CD4-positive, alpha-beta T cell (primary cell): ENCODE measurements around the gene CD6. TPM values are rescaled to one million over a fixed set of nuclear protein-coding genes. Genes with fewer than 3 reads are reported as not detected.
"Not testable (repeated sequence)": the region's sequence is repeated elsewhere in the genome, so short reads cannot be mapped to it uniquely, and the experiment has no call there.

Experiments
- ATAC-seq: fragments of 200-7000 bp; cut with Tn5 transposase; one replicate; pipeline ENCODE4 v1.10.0; 2022; ENCODE audit warnings: mild to moderate bottlenecking; ENCODE audit not compliant: poor library complexity
- CTCF ChIA-PET: fragments of 350-600 bp; sonication (Branson Sonifier 250); formaldehyde crosslinking; loops from one replicate; lab custom pipeline; 2021; ENCODE audit warnings: antibody characterized with exemption, inconsistent platforms; lab: Charles Lee
- POLR2A ChIA-PET: fragments of 350-600 bp; sonication (Branson Sonifier 250); formaldehyde crosslinking; loops from one replicate; lab custom pipeline; 2021; ENCODE audit warnings: antibody characterized with exemption, inconsistent platforms; lab: Charles Lee
- DNase-seq, 14 experiments: peaks; one replicate each; pipeline ENCODE4 v3.0.0-alpha.2; 2013 to 2020; ENCODE audit warnings: mixed read lengths in 2 of 14
- H3K27ac ChIP-seq, 2 donors: one replicate each; pipeline versions ENCODE4 v1.5.1 to v1.7.0; 2013; ENCODE audit warnings: low read length in 2 of 2, low read depth in 1 of 2, mild to moderate bottlenecking in 1 of 2
- H3K27me3 ChIP-seq, 2 experiments: 1 replicate in 1 of 2; 2 replicates in 1 of 2; pipeline versions ENCODE4 v1.6.1 to v1.7.0; 2013; ENCODE audit warnings: low read length in 2 of 2, control low read depth in 1 of 2, mild to moderate bottlenecking in 1 of 2, moderate library complexity in 1 of 2; ENCODE audit not compliant: insufficient read depth in 2 of 2, control insufficient read depth in 1 of 2
- H3K36me3 ChIP-seq: one replicate; pipeline ENCODE4 v1.6.1; 2013; ENCODE audit warnings: low read length, control low read depth; ENCODE audit not compliant: insufficient read depth
- H3K4me1 ChIP-seq: one replicate; pipeline ENCODE4 v1.6.1; 2013; ENCODE audit warnings: low read length, control low read depth; ENCODE audit not compliant: insufficient read depth
- H3K4me3 ChIP-seq: one replicate; pipeline ENCODE4 v1.5.1; 2013; ENCODE audit warnings: mild to moderate bottlenecking, low read length, moderate library complexity
- H3K9me3 ChIP-seq, 2 experiments: 1 replicate in 1 of 2; 2 replicates in 1 of 2; pipeline versions ENCODE4 v1.6.1 to v1.7.0; 2013; ENCODE audit warnings: low read length in 2 of 2, mild to moderate bottlenecking in 2 of 2, control low read depth in 1 of 2, moderate library complexity in 1 of 2; ENCODE audit not compliant: control insufficient read depth in 1 of 2, insufficient read depth in 1 of 2
- H3K27ac Mint-ChIP-seq: one replicate; pipeline ENCODE4 v1.8.0; 2020; ENCODE audit warnings: mixed read lengths
- H3K27me3 Mint-ChIP-seq: one replicate; pipeline ENCODE4 v1.8.0; 2021; ENCODE audit warnings: mixed read lengths
- H3K36me3 Mint-ChIP-seq: one replicate; pipeline ENCODE4 v1.8.0; 2021; ENCODE audit warnings: low read depth, mixed read lengths
- H3K4me1 Mint-ChIP-seq: one replicate; pipeline ENCODE4 v1.8.0; 2021; ENCODE audit warnings: low read depth, mixed read lengths
- H3K4me3 Mint-ChIP-seq: one replicate; pipeline ENCODE4 v1.8.0; 2020; ENCODE audit warnings: mild to moderate bottlenecking, mixed read lengths
- H3K9me3 Mint-ChIP-seq: one replicate; pipeline ENCODE4 v1.8.0; 2020; ENCODE audit warnings: mixed read lengths
- CTCF ChIP-seq: fragments of 200-600 bp; IDR thresholded peaks from one replicate; pipeline ENCODE4 v1.8.0; 2022; ENCODE audit warnings: antibody characterized with exemption, mild to moderate bottlenecking
- intact Hi-C, 2 experiments: fragments of 100-400 bp; cut with DNase I in 1 of 2; cut with micrococcal nuclease in 1 of 2; formaldehyde crosslinking; loops; one replicate each; pipeline versions ENCODE4 v1.15.1 to v1.9.0; 2023 to 2025; cut with DNase I, micrococcal nuclease
- total RNA-seq, 174 experiments: library from RNA in 2 of 174; stranded (reverse) in 2 of 174; gene quantifications; one replicate each; pipeline ENCODE4 v1.2.3 and lab custom pipeline; 2021 to 2026

CD6 gene
- total RNA-seq, 2 experiments from 2014 or later: 814 to 827 TPM

- peak; percentile 43 to 92 (median 72) for DNase-seq
- H3K4me1 ChIP-seq: peaks cover 82% of the 10 kb centered on the region
- intact Hi-C loops: loop anchor here in 1 of 2 experiments (2.0 to 5.0 kb wide), 4 partner anchors 16 to 74 kb away; no protein-coding TSS in a partner anchor
Measured at GRCh38 chr11:61061081-61061826, 89.8 kb downstream of the CD6 start.

GRCh38 chr11:61062181-61062930 lies 90.9 kb downstream of the CD6 start:
- intact Hi-C loops: loop anchor here (2.0 to 5.0 kb wide), 2 partner anchors 16 to 75 kb away; no protein-coding TSS in a partner anchor
- no peaks in the 10 kb centered on the region for H3K36me3 Mint-ChIP-seq
- H3K27ac Mint-ChIP-seq: peak overlapping the region; percentile 92
- Histone ChIP-seq H3K4me1 (peaks cover 80% of the 10 kb centered on the region), H3K9me3 (no peaks in the 10 kb centered on the region), H3K36me3 (no peaks in the 10 kb centered on the region), H3K27ac (peak overlapping the region in 1 of 2 donors; percentile 52), H3K4me3 (no peak overlapping the region), H3K27me3 (no peaks in the 10 kb centered on the region)
- no peak for TF ChIP-seq CTCF
- CTCF ChIA-PET: interaction anchor here (1.6 kb wide), 1 partner anchor 20 kb away, joined by 7 read pairs; no protein-coding TSS in a partner anchor
- H3K4me1 Mint-ChIP-seq: peaks cover 84% of the 10 kb centered on the region
- H3K27me3 Mint-ChIP-seq: no peaks in the 10 kb centered on the region
- ATAC-seq (no peak), DNase-seq (peak in 1 of 14 experiments; percentile 2)
- no peak overlapping the region for H3K4me3 Mint-ChIP-seq
- POLR2A ChIA-PET: interaction anchor here (1.1 to 5.8 kb wide), 10 partner anchors 9 to 91 kb away, joined by 4 to 64 read pairs (median 6); partner anchors contain the start of genes CD5 and CD6
- no peaks in the 10 kb centered on the region for H3K9me3 Mint-ChIP-seq

More at GRCh38 chr11:61061081-61061826, 89.8 kb downstream of the CD6 start:
- Histone ChIP-seq H3K4me3 (peak overlapping the region; percentile 36), H3K27ac (peak overlapping the region; percentile 74 to 85), H3K36me3 (no peaks in the 10 kb centered on the region), H3K27me3 (no peaks in the 10 kb centered on the region), H3K9me3 (no peaks in the 10 kb centered on the region)
- Mint-ChIP-seq H3K27ac (peak overlapping the region; percentile 92), H3K36me3 (no peaks in the 10 kb centered on the region), H3K9me3 (no peaks in the 10 kb centered on the region), H3K4me3 (peak overlapping the region; percentile 82), H3K4me1 (peaks cover 76% of the 10 kb centered on the region), H3K27me3 (no peaks in the 10 kb centered on the region)
- no peak for TF ChIP-seq CTCF
- ChIA-PET POLR2A (interaction anchor here (0.6 to 3.3 kb wide), 24 partner anchors 10 to 1513 kb away, joined by 3 to 45 read pairs (median 5); partner anchors contain the start of genes CD5, CD6 and EEF1G), CTCF (interaction anchor here (0.7 to 1.6 kb wide), 12 partner anchors 17 to 146 kb away, joined by 3 to 9 read pairs (median 4); partner anchors contain the start of gene CD5)
- peak; percentile 78 for ATAC-seq

GRCh38 chr11:61065236-61065635 lies 93.8 kb downstream of the CD6 start:
- intact Hi-C loops, H3K4me3 ChIP-seq, H3K9me3 Mint-ChIP-seq, H3K27me3 Mint-ChIP-seq, ATAC-seq, H3K36me3 ChIP-seq, H3K27me3 ChIP-seq, DNase-seq, H3K36me3 Mint-ChIP-seq, H3K9me3 ChIP-seq: not testable (repeated sequence)
- Mint-ChIP-seq H3K4me3 (peak overlapping the region; percentile 80), H3K4me1 (peaks cover 89% of the 10 kb centered on the region), H3K27ac (peak overlapping the region; percentile 92)
- peak overlapping the region; percentile 15 to 37 for H3K27ac ChIP-seq
- ChIA-PET POLR2A (interaction anchor here (1.1 to 5.8 kb wide), 15 partner anchors 9 to 79 kb away, joined by 4 to 91 read pairs (median 11); no protein-coding TSS in a partner anchor), CTCF (interaction anchor here (0.6 to 1.4 kb wide), 4 partner anchors 14 to 86 kb away, joined by 3 to 7 read pairs (median 3); no protein-coding TSS in a partner anchor)
- peaks cover 88% of the 10 kb centered on the region for H3K4me1 ChIP-seq
